ENCODE measurements around the gene FADS2.

The FADS2 gene

DNA sequence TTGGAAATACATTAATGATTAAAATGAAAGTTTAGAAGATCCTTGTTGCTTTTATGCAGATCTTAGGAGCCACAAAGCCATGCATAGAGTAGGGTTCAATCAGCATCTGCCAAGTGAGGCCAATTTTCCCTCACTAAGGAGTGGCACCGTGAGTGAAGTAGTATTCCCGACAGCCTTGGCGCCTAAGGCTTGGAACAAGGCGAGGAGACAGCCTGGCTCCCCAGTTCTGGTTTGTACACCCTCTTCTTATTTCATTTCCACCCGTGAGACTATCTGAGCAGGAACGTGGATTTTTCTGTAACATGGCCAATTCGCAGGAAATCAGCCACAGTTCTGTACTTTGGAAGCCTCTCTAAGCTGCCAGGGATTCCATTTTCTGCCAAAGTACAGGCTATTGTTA lies 22.6 kb downstream of the FADS2 start:
- no peak for FAIRE-seq

- FAIRE-seq, result no peak
Measured at GRCh38 chr11:61851113-61851899, 23.2 kb downstream of the FADS2 start.

DNA sequence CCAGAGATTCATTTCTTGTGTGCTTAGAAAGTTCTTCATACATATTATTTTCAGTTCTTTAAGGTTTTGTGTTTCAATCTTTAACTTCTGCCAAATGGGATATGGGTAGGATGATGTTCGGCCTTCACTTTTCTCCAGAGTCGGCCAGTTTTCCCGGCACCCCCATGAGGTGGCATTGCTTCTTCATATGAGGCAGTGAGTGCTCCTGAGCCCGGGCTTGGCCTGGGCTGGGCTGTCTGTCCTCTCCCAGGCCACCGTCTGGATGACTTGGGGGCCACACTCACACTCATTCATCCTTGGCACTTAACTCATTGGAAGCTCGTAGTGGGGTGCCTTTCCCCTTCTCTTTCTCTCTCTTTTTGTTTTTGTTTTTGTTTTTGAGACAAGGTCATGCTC lies 23.8 kb downstream of the FADS2 start:
- no peak for FAIRE-seq

GRCh38 chr11:61853698-61854169 lies 25.6 kb downstream of the FADS2 start:
- no peak for FAIRE-seq

GRCh38 chr11:61854206-61854895 lies 26.3 kb downstream of the FADS2 start:
- FAIRE-seq, result no peak

- no peak for FAIRE-seq
Measured at GRCh38 chr11:61854966-61855714, 27.0 kb downstream of the FADS2 start.

GRCh38 chr11:61855939-61856680 lies 28.0 kb downstream of the FADS2 start:
- FAIRE-seq, result no peak

DNA sequence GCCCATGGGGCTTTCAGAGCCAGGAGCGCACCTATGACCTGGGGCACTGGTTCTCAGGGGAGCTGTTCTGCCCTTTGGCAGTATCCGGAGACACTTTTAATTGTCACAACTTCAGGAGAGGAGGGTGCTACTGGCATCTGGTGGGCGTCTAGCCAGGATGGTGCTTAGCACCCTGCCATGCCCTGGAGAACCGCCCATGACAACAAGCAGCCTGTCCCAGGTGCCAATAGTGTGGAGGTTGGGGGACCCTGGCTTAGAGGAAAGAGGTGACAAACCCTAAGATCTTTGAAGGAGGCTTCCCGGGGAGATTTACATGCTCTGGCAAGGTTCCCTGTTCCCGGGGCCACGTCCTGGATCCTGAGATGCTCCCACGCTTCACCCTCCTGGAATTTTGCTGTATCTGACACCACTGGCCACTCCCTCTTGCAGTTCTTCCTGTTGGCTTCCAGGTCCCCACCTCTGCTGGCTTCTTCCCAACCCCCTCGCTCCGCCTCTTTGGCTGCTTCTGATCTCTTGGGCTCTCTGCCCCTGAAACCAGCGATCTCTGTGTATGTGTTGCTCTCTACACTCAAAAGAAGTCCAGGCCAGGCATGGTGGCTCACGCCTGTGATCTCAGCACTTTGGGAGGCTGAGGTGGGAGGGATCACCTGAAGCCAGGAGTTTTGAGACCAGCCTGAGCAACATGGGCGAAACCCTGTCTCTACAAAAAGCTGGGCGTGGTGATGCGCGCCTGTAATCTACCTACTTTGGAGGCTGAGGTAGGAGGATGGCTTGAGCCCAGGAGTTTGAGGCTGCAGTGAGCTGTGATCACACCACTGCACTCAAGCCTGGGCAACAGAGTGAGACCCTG lies 32.2 kb downstream of the FADS2 start:
- FAIRE-seq, result no peak

GRCh38 chr11:61861634-61862033 lies 33.5 kb downstream of the FADS2 start:
- no peak for FAIRE-seq

- no peak for FAIRE-seq
Measured at GRCh38 chr11:61862714-61863547, 34.8 kb downstream of the FADS2 start.

- FAIRE-seq, result no peak
Measured at GRCh38 chr11:61863548-61864081, 35.5 kb downstream of the FADS2 start.

- FAIRE-seq, result no peak
Measured at GRCh38 chr11:61864814-61865775, 37.0 kb downstream of the FADS2 start.

DNA sequence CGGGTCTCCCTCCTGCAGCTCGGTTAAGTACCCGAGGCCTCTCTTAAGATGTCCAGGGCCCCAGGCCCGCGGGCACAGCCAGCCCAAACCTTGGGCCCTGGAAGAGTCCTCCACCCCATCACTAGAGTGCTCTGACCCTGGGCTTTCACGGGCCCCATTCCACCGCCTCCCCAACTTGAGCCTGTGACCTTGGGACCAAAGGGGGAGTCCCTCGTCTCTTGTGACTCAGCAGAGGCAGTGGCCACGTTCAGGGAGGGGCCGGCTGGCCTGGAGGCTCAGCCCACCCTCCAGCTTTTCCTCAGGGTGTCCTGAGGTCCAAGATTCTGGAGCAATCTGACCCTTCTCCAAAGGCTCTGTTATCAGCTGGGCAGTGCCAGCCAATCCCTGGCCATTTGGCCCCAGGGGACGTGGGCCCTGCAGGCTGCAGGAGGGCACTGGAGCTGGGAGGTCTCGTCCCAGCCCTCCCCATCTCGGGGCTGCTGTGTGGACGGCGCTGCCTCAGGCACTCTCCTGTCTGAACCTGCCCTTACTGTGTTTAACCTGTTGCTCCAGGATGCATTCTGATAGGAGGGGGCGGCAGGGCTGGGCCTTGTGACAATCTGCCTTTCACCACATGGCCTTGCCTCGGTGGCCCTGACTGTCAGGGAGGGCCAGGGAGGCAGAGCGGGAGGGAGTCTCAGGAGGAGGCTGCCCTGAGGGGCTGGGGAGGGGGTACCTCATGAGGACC lies 38.3 kb downstream of the FADS2 start:
- FAIRE-seq, result no peak

DNA sequence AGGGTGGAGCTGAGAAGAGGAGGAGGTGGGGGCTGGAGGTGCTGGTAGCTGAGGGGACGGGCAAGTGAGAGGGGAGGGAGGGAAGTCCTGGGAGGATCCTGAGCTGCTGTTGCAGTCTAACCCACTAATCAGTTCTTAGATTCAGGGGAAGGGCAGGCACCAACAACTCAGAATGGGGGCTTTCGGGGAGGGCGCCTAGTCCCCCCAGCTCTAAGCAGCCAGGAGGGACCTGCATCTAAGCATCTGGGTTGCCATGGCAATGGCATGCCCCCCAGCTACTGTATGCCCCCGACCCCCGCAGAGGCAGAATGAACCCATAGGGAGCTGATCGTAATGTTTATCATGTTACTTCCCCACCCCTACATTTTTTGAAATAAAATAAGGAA lies 38.9 kb downstream of the FADS2 start:
- FAIRE-seq, result no peak

GRCh38 chr11:61868571-61869428 lies 40.7 kb downstream of the FADS2 start:
- FAIRE-seq, result no peak

DNA sequence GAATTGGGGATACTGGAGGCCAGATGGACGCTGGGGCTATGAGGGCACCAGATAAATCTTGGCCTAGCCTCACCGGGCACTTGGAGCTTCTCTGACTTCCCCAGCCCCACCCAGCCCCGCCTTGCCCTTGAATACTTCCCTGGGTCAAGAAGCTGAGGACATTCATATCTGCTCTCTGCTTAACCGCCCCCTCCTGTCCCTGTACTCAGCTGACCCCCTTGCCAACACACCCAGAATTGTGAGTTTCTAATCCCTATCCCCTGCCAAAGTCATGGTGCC lies 41.3 kb downstream of the FADS2 start:
- no peak for FAIRE-seq

GRCh38 chr11:61869708-61870451 lies 41.8 kb downstream of the FADS2 start:
- no peak for FAIRE-seq
